Measurements from ENCODE around the gene INS.
"Not testable (repeated sequence)": the region's sequence is repeated elsewhere in the genome, so short reads cannot be mapped to it uniquely, and the experiment has no call there.

The INS gene

DNA sequence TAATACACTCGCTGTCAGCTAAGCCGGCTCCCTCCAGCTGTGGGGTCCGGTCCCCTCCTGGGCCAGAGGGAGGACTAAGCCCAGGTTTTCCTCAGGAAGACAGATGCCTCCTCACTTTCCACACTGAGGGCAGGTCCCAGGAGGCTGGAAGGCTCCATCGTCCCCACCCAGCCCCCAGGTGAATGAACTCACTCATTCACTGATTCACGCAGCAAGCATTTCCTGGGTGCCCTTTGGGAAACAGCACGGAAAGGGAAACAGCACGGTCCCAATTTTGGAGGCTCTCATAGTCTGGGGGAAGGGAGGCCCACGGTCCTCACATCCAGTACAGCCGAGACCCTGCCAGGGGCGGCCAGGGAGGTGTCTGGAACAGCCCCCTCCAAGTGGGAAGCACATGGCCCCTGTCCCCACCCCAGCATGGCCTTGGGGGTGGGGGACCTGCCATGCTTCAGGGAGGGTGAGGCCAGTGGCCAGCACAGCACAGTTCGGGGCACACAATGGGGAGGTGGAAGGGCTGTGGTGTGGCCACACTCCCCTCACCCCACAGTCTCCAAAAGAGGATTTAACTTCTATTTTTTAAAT is 19.9 kb upstream of the INS start:
- no peak for DNase-seq

DNA sequence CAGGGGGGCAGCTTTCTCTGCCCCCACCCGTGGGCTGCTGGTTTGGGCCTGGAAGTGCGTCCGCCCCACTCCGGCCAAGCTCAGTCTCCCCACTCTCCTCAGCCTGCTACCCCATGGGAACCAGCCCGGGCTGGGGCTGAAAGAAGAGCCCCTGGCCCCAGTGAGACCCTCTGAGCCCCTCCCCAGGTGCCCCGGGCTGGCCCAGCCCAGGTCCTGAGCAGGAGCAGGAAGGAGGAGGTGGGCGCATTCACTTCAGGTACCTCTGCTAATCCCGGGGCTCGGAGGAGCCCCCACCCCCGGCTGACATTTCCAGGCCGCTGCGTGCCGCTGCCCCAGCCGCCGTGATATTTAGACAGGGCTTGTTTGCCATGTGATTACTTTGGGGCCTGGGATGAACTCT is 19.3 kb upstream of the INS start:
- no peak for DNase-seq

DNA sequence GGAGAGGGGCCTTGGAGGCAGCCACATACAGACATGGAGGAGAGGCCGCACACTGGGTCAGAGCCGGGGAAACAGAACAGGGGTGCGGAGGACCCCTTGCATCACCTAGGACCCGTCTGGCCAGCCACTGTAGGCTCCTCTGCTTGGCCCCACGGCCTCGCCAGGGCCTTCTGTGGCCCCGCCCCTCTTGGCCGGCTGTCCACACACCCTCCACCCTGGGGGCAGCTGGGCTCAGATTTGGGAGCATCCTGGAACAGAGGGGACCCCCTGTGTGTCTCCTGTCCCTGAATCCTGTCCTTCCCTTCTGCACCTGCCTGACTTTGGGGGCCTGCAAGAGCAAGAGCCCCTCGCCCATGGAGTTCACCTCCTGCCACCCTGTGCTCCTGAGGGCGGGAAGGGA is 18.5 kb upstream of the INS start:
- no peak for DNase-seq

DNA sequence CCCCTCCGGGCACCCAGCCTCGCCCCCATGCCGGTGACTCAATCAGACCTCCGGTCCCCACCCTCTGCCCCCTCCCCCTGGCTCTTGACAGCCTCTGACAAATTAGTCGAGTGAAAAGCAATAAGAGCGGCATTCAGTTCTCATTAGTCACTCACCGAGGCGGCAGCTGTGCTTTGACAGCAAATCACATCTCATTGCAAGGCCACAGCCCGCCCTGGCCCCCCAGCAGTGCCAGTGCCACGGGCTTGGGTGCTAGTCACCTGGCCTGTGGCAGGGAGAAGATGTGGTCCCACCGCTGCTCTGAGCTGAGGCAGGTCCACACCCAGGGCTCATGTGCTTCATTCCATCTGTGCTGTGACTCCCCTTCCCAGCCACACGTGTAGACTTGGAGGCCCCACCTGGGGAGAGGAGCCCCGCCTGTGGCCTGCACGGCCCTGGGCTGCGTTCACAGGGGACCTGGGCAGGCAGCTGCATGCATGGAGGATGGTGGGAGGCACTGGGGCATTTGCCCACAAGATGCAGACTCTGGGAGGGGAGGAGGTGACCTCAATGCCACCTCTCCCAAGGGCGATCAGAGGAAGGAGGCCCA is 18.0 kb upstream of the INS start:
- DNase-seq = no peak

DNA sequence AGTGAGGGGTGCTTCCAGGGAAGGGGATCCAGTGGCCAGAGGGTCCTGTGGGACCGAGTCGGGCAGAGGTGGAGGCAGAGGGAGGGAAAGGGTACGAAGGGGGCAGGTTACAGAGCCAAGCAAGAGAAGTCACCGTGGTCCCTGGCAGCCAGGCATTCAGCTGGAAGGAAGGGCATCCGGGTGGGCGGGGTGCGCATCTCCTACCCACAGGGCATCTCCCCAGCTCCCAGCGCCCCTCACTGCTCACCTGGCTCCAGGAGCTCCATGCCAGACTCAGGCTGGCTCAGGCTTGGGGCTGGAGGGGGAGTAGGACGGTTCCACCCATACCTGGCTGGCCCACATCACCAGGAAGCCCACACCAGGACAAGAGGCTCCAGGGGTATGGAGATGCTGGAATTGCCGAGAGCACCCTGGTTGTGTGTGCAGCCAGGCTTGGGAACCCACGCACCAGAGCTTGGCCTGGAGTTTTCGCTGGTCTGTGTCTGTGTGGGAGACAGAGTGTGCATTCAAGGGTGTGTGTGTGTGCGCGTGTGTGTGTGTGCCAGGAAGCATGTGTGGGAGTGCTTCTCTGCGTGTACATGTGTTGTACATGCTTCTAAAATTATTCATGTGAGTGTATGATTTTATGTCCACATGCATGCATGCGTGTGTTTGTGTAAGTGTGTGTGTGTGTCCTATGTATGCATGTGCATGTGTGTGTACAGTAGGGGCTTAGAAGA is 17.2 kb upstream of the INS start:
- DNase-seq = not testable (repeated sequence)

DNA sequence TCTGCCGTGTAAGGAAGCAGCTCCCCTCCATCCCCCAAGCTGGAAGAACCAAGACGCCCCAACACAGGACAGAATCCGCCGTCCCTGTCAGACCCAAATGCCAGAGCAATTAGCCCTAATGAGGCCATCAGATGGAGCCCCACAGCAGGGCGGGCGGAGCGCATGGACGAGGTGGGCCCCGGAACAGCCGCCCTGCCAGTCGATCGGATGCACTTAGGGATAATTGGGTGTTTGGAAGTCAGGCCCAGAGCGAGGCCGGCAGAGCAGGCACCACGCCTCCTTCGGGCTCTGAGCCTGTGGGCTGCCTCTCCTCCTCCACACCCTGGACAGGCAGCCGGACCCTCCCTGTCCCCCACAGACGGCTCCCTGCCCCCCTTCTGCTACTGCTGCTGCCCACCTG is 16.1 kb upstream of the INS start:
- no peak for DNase-seq

DNA sequence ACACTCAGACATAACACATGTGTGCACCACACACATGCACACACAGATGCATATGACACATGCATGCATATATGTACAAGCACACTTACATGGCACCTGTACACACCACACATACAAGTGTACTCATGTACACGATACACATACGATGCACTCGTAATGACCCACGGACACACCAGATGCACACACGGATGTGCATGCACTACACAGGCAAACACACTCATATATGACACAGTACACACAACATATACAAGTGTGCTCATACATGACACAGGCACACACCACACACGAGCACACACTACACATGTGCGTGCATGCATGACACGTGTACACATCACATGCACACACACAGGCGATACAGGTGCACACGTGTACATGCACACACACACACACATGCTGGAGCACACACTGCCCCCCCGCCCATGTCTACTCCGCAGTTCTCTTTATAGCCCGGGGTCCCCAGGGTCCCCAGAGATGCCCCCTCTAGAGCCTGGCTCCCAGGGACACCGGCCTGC is 15.4 kb upstream of the INS start:
- no peak for DNase-seq

DNA sequence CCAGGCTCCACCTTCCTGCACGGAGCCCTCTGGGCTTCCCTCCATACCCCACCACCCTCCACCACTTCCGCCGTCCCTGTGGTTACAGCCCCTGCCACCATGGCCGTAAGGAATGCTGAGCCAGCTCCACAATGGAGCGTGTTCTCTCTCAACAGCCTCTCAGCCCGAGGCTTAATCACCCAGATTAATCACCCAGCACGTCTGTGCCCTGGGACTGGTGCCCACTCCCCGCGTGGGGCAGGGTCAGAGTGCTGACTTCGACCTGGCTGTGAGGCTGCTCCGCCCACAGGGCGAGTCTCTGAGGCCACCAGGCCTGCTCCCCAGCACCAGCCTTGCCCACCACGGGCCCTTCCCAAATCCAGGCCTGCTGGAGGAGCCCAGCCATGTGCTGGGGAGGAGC is 14.7 kb upstream of the INS start:
- DNase-seq = no peak

DNA sequence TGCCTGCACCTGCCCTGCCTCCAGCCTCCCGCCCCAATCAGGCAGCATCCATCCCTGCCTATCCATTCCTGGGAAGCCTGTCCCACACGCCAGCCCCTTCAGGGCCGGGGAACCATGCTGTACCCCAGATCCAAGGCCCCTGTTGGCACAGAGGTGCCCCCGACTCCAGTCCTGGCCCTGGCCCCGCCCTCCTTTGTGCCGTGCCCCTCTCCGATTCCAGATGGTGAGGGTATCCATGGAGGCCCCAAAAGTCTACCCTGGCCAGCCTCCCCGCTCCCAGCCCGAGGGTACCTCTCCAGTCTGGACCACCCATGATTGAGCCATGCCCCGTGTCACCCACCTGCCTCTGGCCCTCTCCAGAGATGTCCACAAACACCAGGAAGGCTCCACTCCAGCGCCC is 13.4 kb upstream of the INS start:
- DNase-seq = no peak

DNA sequence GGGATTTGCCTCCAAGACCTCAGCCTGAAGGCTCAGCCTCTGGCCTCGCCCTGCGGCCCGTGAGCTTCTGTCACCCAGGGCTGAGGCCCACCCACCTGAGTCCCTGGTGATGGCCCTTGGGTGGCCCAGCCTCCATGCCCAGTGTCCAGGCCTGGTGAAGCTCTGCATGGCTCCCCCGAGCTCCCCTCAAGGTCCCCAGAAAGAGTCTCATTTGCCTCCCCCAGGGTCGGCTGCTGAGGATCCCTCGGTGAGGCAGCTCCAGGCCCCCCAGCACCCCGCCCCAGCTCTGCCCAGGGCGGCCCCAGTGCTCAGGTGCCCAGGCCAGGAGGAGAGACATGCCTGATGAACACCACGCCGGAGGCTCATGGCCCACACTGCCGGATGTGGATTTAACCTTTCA is 12.8 kb upstream of the INS start:
- no peak for DNase-seq

DNA sequence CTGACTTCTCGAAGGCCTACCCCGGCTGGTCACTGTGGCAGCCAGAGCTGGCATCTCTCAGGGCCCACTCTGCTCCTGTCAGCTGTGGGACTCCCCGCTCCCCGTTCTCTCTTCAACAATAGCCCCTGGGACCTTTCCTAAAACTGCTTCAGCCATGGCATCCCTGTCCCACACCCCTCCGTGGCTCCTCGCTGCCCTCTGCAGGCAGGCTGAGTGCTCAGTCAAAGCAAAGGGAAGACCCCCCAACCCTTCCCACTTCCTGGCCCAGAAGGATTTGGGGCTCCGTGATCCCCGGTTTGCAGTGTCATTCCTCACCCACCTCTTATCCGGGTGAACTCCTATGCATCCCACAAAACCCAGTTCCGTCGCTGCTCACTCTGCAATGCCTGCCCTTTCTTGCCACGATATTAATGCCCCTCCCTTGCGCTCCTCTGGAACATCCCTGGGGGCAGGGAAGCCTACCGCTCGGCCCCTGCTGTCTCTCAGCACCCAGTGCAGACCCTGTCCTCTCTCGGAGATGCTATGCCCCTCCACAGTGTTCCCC is 12.2 kb upstream of the INS start:
- DNase-seq = no peak

DNA sequence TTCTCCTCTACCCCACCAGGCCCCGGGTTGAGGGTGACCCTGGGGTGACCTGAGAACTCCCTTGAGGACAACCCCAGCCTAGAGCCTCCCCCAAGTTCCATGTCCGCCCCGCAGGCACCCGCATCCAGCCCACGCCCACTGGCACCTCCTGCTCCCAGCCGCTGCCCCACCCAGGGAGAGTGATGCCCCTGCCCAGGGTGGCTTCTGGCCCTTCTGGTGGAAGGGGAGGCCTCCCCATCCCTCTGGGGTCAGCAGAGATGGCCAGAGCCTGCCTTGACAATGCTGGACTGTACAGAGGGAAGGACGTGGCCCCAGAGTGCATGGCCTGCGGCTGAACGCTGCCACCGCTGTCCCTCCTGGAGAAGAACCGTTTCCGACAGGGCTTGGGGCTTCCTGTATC is 11.7 kb upstream of the INS start:
- DNase-seq = no peak

DNA sequence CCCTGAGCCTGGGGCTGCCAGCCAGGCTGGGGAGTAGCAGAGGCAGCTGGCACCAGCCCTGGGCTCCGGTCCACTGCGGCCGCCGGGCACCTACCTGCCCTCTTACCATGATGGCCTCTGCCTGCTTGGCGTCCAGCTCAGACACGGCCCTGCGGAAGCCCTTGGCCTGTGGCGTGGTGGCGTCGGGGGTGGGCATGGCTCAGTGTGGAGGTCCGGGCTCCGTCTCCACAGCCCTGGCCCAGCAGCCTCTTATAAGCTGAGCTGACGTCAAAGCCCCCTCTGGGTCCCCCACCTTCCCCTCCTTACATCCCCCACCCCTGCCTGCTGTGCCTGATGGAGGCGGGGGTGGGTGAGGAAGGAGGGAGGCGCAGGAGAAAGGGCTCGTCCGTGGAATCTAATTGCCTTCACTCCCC is 10.6 kb upstream of the INS start, which contains the start of gene TH:
TSS of gene TH (minus strand) at position 225 of the 413 bp plus-strand sequence. CDS start at position 196, 29 bp downstream.
- DNase-seq = no peak

DNA sequence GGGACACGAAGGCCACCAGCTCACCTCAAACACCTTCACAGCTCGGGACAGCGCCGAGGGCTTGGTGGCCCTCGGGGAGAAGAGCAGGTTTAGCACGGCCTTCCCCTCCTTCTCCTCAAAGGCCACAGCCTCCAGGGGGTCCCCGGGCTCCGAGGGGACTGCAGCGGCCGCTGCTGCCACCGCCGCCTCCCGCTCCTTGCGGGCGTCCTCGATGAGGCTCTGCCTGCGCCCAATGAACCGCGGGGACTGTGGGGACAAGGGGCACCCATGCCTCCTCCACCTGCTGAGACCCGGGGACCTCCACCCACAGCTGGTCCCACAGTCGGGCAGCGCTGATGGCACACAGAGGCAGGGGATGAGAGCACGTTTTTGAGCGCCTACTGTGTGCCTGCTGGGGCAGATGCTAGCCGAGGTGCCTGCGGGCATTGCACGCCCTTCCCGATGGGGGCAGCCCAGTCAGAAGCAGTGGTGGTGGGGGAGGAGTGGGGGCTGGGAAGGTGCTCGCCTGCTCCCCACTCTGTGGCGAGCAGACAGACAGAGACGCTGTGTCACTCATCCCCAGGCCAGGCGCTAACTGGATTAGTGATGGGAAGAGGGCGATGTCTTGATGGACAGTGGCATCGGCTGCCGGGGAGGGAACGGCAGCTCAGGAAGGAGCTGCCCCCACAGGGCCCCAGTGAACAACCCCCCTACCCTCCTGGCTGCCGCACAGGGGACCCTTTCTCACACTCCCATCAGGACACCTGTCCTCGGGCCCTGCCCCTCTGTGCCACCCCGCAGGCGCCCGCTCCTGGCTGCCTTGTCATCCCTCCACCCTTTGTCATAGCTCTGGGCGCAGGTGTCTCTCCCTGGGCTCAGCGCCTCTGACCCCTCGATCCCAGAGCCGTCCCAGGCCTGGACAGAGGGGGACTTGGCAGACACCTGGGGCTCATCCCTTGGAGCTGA is 8.9 kb upstream of the INS start:
- DNase-seq = no peak

DNA sequence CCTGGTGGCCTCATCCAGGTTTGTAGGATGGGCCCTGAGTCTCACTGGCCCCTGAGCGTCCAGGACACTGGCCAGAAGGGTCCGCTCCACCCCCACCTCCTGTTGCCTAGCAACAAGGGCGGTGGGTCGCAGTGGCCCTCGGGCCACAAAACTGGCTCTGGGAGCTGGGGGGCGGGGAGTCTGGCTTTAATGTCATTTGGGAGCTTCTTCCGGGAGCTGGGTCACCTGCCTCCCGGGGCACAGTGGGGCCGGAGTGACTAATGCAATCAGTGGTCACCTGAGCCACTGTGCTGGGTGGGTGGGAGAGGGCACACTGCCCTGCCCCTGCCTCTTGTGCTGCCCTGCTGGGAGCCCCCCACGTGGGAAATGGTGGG is 8.0 kb upstream of the INS start:
- no peak for DNase-seq

DNA sequence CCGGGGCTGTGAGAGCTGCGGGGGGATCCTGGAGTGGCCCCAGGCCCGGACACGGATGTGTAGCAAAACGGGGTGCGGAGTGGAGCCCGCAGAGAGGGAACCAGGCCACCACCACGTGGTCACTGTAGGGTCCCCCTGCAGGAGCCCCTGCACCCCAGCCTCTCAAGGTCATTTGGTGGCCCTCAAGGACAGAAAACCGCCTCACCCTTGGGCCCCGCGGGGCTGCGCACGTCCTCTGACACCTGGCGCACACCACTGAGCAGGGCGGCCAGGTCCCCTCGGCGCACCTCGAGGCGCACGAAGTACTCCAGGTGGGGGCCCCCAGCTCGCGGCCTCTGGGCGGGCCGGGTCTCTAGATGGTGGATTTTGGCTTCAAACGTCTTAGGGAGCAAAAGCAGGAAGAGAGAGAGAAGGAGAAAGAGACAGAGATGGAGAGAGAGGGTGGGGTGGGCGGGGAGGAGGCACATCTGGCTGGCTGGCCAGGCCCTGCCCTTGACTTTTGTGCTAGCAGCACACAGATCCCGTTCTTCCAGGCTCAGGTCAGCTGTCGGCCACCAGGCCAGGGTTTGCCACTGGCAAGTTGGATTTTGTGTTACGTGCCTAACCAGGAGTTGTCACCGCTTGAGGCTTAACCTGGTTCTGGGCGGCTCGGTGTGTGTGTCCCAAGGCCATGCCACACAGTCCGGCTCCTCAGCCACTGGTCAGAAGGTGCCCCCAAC is 7.4 kb upstream of the INS start:
- no peak for DNase-seq

DNA sequence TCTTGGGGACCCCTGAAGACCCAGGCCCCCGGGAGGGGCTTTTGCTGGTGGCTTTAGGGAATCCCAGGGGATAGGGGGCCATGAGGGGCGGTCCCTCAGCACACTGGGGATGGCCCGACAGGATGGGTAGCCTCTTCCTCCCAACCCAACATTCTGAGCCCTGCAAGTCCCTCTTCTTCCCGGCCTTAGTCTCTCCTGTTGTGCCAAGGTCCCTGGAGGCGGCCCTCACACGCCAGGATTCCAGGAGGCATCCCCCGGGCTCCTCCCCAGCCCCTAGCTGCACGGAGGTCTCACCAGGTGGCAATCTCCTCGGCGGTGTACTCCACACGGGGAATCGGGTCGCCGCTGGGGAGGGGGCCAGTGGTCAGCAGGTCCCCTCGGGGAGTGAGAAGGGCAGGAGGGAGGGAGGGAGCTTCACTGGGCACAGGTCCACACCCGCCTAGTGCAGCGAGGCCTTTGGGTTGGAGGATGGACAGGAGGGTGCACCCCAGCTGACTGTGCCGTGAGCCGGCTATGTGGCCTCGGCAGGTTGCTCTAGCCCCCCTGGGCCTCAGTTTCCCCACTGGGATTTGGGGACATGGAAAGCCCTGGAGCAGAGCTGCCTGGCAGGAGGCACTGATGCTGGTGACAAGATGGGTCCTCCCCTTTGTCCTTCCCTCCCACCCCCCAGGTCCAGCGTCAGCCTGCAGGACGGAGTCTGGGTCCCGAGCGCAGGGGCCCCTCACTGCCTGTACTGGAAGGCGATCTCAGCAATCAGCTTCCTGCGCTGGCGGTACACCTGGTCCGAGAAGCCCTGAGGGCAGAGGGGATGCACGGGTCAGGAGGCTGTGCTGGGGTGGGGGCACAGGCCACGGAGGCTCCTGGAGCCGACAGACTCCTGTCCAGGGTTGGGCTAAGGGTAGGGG is 6.4 kb upstream of the INS start:
- DNase-seq = no peak

DNA sequence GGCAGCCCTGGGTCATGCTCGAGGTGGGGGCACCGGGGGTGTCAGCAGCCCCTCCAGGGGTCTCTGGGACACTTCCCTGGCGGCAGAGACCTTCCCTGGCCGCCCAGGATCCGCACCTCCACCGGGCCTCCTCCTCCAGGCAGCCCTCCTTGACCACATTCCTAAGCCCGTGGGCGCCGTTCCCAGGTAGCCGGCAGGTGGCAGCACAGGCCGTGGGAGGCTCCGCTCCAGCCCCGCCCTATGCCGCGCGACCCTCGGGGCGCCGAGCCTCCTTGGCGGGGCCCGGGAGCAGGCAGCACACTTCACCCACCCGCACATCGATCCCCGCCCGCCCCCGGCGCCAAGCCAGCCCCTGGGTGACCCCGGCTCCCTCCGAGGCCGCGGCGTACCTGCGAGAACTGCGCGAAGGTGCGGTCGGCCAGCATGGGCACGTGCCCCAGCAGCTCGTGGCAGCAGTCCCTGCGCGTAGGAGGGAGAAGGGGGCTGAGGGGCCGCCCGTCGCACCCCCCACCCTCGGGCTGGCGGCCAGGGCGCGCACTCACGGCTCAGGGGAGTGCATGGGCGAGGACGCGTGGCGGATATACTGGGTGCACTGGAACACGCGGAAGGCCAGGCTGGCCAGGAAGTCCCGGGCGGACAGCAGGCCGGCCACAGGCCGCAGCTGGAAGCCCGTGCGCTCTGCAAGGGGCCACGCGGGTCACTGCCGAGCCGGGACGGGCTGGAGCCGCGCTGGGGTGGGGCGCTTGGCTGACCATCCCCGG is 5.3 kb upstream of the INS start:
- no peak for DNase-seq

DNA sequence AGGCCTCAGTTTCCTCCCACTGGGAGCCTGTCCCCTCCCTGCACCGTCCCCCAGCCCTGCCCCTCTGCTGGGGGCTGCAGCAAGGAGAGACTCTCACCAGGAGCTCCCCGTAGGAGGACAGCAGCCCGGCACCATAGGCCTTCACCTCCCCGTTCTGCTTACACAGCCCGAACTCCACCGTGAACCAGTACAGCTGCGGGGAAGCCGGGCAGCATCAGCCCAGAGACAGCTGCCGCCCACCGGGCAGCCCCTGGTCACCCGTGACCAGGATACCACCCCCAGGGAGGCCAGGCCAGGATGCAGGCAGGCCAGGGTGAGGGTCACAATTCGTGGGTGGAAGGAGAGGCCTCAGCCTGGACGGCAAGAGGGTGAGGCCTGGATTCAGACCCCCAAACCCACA is 4.6 kb upstream of the INS start:
- no peak for DNase-seq

DNA sequence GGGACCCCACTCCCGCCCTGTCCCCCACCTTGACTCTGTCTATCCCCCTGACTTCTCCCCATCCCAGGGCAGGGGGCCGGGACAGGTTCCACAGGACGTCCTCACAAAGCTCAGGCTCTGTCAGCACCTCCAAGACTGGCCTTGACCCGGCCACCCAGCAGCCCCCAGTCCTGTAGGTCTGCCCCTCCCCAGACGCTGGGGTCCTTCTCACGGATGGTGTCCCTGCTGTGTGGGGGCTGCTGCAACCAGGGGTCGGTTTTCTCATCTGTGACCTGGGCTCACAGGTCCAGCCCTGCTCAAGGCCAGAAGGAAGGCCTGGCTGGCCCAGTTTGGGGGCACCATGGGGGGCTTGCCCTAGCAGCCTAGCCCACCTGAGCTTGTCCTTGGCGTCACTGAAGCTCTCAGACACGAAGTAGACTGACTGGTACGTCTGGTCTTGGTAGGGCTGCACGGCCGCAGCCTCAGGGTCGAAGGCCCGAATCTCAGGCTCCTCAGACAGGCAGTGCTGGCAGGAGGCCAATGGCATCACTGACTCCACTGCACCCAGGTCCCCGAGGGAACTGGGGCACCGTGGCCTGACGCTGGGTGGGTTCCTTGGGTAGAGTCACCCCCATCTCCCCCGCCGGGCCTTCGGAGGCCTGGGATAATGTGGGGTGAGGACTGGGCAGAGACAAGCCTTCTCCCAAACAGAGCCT is 4.0 kb upstream of the INS start:
- no peak for DNase-seq

Data from femur (tissue), 1 donor.